ENCODE data around the gene C2orf66. TPM values are rescaled to one million over a fixed set of nuclear protein-coding genes. Genes with fewer than 3 reads are reported as not detected.

The C2orf66 gene
- total and polyA plus RNA-seq, 2 of the 13 experiments (the other 11 are each of a cell fraction or from before 2014, with no cell fraction given) = 0.05 TPM; not detected in 1

DNA sequence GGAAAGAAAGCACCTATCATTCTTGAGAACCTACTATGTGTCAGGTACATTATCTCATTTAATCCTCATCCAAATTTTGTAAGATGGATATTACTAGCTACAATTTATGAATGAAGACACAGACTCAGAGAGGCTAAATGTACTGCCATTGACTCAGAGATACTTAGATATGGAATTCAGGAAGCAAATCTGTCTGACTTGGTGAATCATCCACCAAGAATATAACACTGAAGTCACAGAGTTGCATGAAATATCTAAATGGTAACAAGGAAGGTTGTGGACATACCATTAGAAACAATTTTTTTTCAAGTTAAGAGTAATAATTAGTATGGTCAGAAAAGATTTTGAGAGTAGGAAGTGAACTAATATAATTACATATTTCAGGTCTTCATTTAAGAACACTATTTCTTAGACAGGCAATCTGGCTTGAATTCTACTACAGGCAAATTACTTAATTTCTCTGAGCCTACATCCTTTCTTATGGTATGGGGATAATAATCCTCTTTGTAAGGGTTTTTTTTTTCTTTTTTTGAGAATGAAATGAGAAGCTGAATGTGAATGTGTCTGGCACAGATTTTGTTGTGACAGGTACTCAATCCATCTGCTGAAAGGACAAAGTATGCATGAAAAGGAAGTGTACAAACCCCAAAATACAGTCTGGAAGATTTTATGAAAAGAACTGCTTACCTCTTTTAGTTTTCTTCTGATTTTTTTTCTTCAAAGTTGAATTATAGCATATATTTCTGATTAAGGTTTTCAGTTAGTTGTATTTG is 14.8 kb upstream of the C2orf66 start:
- no peak overlapping the region for H3K4me2 ChIP-seq (ENCODE audit: low read depth, low read length)
- TF ChIP-seq ZKSCAN1 (IDR thresholded peaks at IDR 0.05; ENCODE audit: low read length) (peak; percentile 68; the same call in 1 of the 2 replicates), ZFP82 (CRISPR knock-in tag; IDR thresholded peaks at IDR 0.05; ENCODE audit: borderline replicate concordance) (no peak)
- H3K36me3 ChIP-seq (replicated peaks in 1 of 2; ENCODE audit: control insufficient read depth in 1 of 2, insufficient read depth in 2 of 2, low read length in 2 of 2) = no peaks in the 10 kb centered on the region
- H3K9me3 ChIP-seq (ENCODE audit: low read length) = peaks cover 6% of the 10 kb centered on the region; the same call in 1 of the 2 replicates
- no TSS peak for BruUV-seq (replicated peaks)
- intact Hi-C loops (cut with micrococcal nuclease; ENCODE audit: unreplicated experiment) = no loop called here
- H4K20me1 ChIP-seq (ENCODE audit: insufficient read depth, low read length) = no peaks in the 10 kb centered on the region
- no peak overlapping the region for H3K27ac ChIP-seq (ENCODE audit: extremely low read length, insufficient read depth, low read length)
- no peak overlapping the region for H2AFZ ChIP-seq (ENCODE audit: low read length)
- FAIRE-seq (no peak), DNase-seq (ENCODE audit: low spot score) (no peak), ATAC-seq (no peak)
- ChIA-PET CTCF (ENCODE audit: low intra/inter-chr PET ratio, low total read pairs) (no interaction called here), POLR2A (interaction anchor here (1.2 kb wide), 1 partner anchor 25 kb away, joined by 3 read pairs; the partner anchor contains the start of gene GTF3C3)
- 0 out of 5 replicates have a peak, but pooled peaks cover 0 to 3% of the 10 kb centered on the region in 2 experiments for H3K27me3 ChIP-seq (ENCODE audit: control insufficient read depth in 1 of 2, insufficient read depth in 2 of 2, low read length in 2 of 2)
- H3K4me3 ChIP-seq (replicated peaks in 1 of 3; ENCODE audit: insufficient read depth in 1 of 3, low read depth in 2 of 3, low read length in 3 of 3) = no peak overlapping the region
- in situ Hi-C loops (cut with HindIII; ENCODE audit: extremely low pct_ligation_motif_present, low pct_unique_long_range_greater_than_20kb) = no loop called here
- H3K79me2 ChIP-seq (ENCODE audit: insufficient read depth, low read length) = no peaks in the 10 kb centered on the region
- no peak overlapping the region for H3K9ac ChIP-seq (ENCODE audit: insufficient read depth, low read depth, low read length)
- H3K4me1 ChIP-seq (ENCODE audit: insufficient read depth, low read length) = peaks cover 13% of the 10 kb centered on the region

DNA sequence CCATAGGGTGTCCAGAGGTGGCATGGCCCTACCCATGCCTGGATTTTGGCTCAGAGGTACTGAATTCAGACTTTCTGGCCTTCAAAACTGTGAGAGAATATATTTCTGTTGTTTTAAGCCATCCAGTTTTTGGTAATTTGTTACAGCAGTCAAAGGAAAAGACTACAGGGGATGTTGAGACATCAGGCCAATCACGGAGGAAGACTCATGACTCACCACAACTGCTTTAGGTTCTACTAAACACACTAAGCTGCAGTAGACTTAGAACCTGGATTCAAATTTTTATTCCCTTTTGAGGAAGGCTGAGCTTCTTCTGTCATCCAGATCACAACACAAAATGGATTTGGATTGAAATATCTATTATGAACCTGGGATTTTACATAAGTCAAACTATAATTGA is 12.0 kb upstream of the C2orf66 start:
- in situ Hi-C loops (cut with HindIII; ENCODE audit: extremely low pct_ligation_motif_present, low pct_unique_long_range_greater_than_20kb) (no loop called here), intact Hi-C loops (cut with micrococcal nuclease; ENCODE audit: unreplicated experiment) (no loop called here)
- H3K9ac ChIP-seq (ENCODE audit: insufficient read depth, low read depth, low read length) = no peak overlapping the region
- FAIRE-seq = no peak
- no peak overlapping the region for H2AFZ ChIP-seq (ENCODE audit: low read length)
- peaks cover 0 to 4% of the 10 kb centered on the region in 2 experiments; a peak in 1 of 5 replicates for H3K27me3 ChIP-seq (ENCODE audit: control insufficient read depth in 1 of 2, insufficient read depth in 2 of 2, low read length in 2 of 2)
- H3K27ac ChIP-seq (ENCODE audit: extremely low read length, insufficient read depth, low read length) = no peak overlapping the region
- no peak overlapping the region for H3K4me2 ChIP-seq (ENCODE audit: low read depth, low read length)
- H3K79me2 ChIP-seq (ENCODE audit: insufficient read depth, low read length) = no peaks in the 10 kb centered on the region
- no peaks in the 10 kb centered on the region for H4K20me1 ChIP-seq (ENCODE audit: insufficient read depth, low read length)
- POLR2A ChIA-PET = no interaction called here
- H3K9me3 ChIP-seq (ENCODE audit: low read length) = peaks cover 12% of the 10 kb centered on the region
- no peak for DNase-seq (ENCODE audit: low spot score)
- CTCF ChIA-PET (ENCODE audit: low intra/inter-chr PET ratio, low total read pairs) = no interaction called here
- no TSS peak for BruUV-seq (replicated peaks)
- WGBS (ENCODE audit: low lambda C conversion rate) = 4% methylated on average over 1 of the region's 1 CpG
- no peaks in the 10 kb centered on the region for H3K4me1 ChIP-seq (ENCODE audit: insufficient read depth, low read length)
- ATAC-seq = no peak
- no peak overlapping the region for H3K4me3 ChIP-seq (replicated peaks in 1 of 3; ENCODE audit: insufficient read depth in 1 of 3, low read depth in 2 of 3, low read length in 3 of 3)
- no peaks in the 10 kb centered on the region for H3K36me3 ChIP-seq (replicated peaks in 1 of 2; ENCODE audit: control insufficient read depth in 1 of 2, insufficient read depth in 2 of 2, low read length in 2 of 2)
- no peak for TF ChIP-seq ZNF615 (CRISPR knock-in tag; IDR thresholded peaks at IDR 0.05; ENCODE audit: borderline replicate concordance)
- TF ChIP-seq NR2F1 (CRISPR knock-in tag; IDR thresholded peaks at IDR 0.05) = no peak
- TF ChIP-seq RBM39 (IDR thresholded peaks at IDR 0.05; ENCODE audit: low read depth, low read length, poor library complexity, severe bottlenecking) = no peak
- no peak for TF ChIP-seq ZNF160 (CRISPR knock-in tag; IDR thresholded peaks at IDR 0.05)
- no peak for TF ChIP-seq NR0B2 (CRISPR knock-in tag; IDR thresholded peaks at IDR 0.05)
- TF ChIP-seq ZNF556 (CRISPR knock-in tag; IDR thresholded peaks at IDR 0.05; ENCODE audit: borderline replicate concordance) = no peak
- no peak for TF ChIP-seq ZNF883 (CRISPR knock-in tag; IDR thresholded peaks at IDR 0.05; ENCODE audit: not compliant biosample characterization)
- no peak for TF ChIP-seq ZFP91 (CRISPR knock-in tag; IDR thresholded peaks at IDR 0.05; ENCODE audit: borderline replicate concordance)
- no peak for TF ChIP-seq ELF1 (CRISPR knock-in tag; IDR thresholded peaks at IDR 0.05)
- no peak for TF ChIP-seq ZNF282 (IDR thresholded peaks at IDR 0.05; ENCODE audit: partially characterized antibody)
- TF ChIP-seq HOXD1 (CRISPR knock-in tag; IDR thresholded peaks at IDR 0.05) = no peak
- no peak for TF ChIP-seq ZNF773 (CRISPR knock-in tag; IDR thresholded peaks at IDR 0.05; ENCODE audit: borderline replicate concordance)
- TF ChIP-seq PBX3 (CRISPR knock-in tag; IDR thresholded peaks at IDR 0.05; ENCODE audit: borderline replicate concordance) = no peak

Data from HepG2 (cell line).